Esophagus (tissue), 2 donors: Measurements from ENCODE around the gene AOC2. TPM values are rescaled to one million over a fixed set of nuclear protein-coding genes. Genes with fewer than 3 reads are reported as not detected.

Experiments used
- H3K27ac ChIP-seq, 2 donors: one replicate each; pipeline ENCODE4 v1.5.1; 2013; ENCODE audit warnings: low read depth in 2 of 2, mild to moderate bottlenecking in 2 of 2, inconsistent platforms in 1 of 2, low read length in 1 of 2, moderate library complexity in 1 of 2
- H3K27me3 ChIP-seq, 2 donors: one replicate each; pipeline ENCODE4 v1.6.1; 2013; ENCODE audit warnings: low read length in 2 of 2, control low read depth in 1 of 2, mild to moderate bottlenecking in 1 of 2; ENCODE audit not compliant: insufficient read depth in 2 of 2, control insufficient read depth in 1 of 2
- H3K36me3 ChIP-seq, 2 donors: one replicate each; pipeline ENCODE4 v1.6.1; 2013; ENCODE audit warnings: low read length in 1 of 2; ENCODE audit not compliant: control insufficient read depth in 2 of 2, insufficient read depth in 2 of 2
- H3K4me1 ChIP-seq, 2 donors: one replicate each; pipeline ENCODE4 v1.6.1; 2013; ENCODE audit warnings: low read length in 1 of 2; ENCODE audit not compliant: control insufficient read depth in 2 of 2, insufficient read depth in 2 of 2
- H3K4me3 ChIP-seq, 2 donors: one replicate each; pipeline ENCODE4 v1.5.1; 2013; ENCODE audit warnings: low read length in 2 of 2, mild to moderate bottlenecking in 2 of 2, low read depth in 1 of 2, moderate library complexity in 1 of 2
- H3K9me3 ChIP-seq, 2 donors: one replicate each; pipeline ENCODE4 v1.6.1; 2013; ENCODE audit warnings: mild to moderate bottlenecking in 2 of 2, low read depth in 1 of 2, low read length in 1 of 2, moderate library complexity in 1 of 2; ENCODE audit not compliant: control insufficient read depth in 2 of 2, insufficient read depth in 1 of 2
- WGBS, 2 donors: extraction: QIAGEN DNeasy Blood & Tissue Kit; methylation state at CpG; one replicate each; pipeline ENCODE4 v1.1.7; 2013; 5-methylcytosine and 5-hydroxymethylcytosine counted together
- polyA plus RNA-seq, 2 donors: library from polyadenylated mRNA; stranded (reverse); fragments of 200-250 nt; gene quantifications; one replicate each; pipeline ENCODE4 v1.2.3, GENCODE V29; 2013
- donor health status: healthy with polysubstance abuse.
- donor health status: Bipolar disorder and iron deficiency.

Gene AOC2
- polyA plus RNA-seq, 2 donors, result 0.24 to 0.86 TPM

DNA sequence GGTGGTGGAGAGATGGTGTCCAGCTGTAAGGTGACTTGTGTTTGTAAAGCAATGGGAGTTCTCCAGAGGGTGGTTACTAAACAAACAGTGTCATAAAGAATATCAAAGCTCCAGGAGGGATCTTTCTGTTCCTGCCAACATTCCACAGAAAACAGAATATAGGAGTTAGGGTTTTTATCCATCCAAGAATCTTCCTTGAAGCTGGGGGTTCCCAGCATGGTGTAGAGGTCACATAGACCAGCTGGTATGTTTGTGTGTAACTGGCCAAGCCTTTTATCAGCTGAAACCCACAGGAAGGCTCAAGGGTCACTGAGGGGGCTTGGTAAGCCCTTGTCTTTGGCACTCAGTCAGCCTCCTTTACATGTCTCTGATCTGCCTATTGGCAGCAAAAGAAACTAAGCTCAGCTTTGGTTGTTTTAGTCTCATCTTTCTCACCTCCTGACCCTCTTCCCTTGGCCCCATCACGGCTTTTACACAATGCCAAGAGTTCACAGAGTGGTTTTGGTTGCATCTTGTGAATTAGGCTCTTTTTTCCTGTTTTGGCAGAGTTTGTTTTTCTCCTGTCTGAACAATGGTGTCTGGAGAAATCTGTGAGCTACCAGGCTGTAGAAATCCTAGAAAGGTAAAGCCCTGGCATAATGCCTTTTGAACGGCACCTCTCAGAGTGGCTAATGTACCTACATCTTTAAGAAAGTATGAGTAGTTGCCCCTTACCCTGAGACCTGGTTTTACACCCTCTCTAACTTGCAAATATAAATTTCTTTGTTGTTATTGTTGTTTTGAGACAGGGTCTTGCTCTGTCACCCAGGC lies 41.1 kb upstream of the AOC2 start:
- H3K27me3 ChIP-seq, result no peaks in the 10 kb centered on the region
- peaks cover 0 to 3% of the 10 kb centered on the region in 2 donors for H3K4me1 ChIP-seq
- no peak overlapping the region for H3K4me3 ChIP-seq
- WGBS, 2 donors, result 47 to 51% methylated on average over 2 of the region's 2 CpGs
- H3K27ac ChIP-seq, result no peak overlapping the region
- H3K9me3 ChIP-seq, result no peaks in the 10 kb centered on the region
- H3K36me3 ChIP-seq, result no peaks in the 10 kb centered on the region

DNA sequence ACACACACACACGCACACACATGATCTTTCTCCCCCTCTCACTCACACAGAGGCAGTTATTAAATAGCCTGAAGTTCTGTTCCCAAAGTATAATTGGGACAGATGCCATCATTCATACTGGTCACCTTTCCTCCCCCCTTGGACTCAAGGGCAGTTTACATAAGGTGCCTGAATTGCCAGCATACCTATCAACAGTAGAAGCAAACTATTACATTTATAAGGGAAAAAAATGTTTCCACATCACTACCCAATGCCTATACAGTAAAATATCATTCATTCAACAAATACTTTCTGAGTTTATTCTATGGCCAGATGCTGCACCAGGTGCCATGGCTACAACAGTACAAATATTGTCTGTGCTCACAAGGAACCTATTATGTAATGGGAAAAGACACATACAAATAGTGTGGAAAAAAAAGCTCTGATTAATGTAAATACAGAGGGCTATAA lies 39.4 kb upstream of the AOC2 start:
- Histone ChIP-seq H3K4me1 (no peaks in the 10 kb centered on the region), H3K4me3 (no peak overlapping the region), H3K36me3 (no peaks in the 10 kb centered on the region), H3K27me3 (no peaks in the 10 kb centered on the region), H3K9me3 (no peaks in the 10 kb centered on the region), H3K27ac (no peak overlapping the region)
- WGBS, 2 donors, result 64 to 91% methylated on average over 1 of the region's 1 CpG

- WGBS, 2 donors, result 77 to 95% methylated on average over 1 of the region's 1 CpG
- no peaks in the 10 kb centered on the region for H3K27me3 ChIP-seq
- no peaks in the 10 kb centered on the region for H3K9me3 ChIP-seq
- H3K4me1 ChIP-seq, result no peaks in the 10 kb centered on the region
- peaks cover 1 to 6% of the 10 kb centered on the region in 2 donors for H3K36me3 ChIP-seq
- H3K4me3 ChIP-seq, result no peak overlapping the region
- no peak overlapping the region for H3K27ac ChIP-seq
Measured at GRCh38 chr17:42806249-42806648, 38.1 kb upstream of the AOC2 start.

DNA sequence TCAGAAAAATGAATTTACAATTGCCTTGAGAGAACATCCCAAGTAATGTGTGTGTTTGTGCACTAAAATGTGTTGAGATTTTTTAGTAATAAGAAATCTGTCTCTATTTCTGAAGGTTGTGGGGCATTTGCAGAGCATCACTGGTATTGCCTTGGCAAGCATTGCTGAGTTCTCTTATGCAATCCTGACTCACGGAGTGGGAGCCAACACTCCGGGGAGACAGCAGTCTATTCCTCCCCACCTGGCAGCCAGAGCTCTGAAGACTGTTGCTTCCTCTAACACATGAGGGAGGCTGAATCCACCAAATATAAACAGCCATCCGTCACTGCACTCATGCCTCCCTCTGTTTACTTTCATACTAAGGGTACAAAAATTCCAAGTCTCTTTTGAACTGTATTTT lies 35.1 kb upstream of the AOC2 start:
- no peak overlapping the region for H3K27ac ChIP-seq
- no peak overlapping the region for H3K4me3 ChIP-seq

DNA sequence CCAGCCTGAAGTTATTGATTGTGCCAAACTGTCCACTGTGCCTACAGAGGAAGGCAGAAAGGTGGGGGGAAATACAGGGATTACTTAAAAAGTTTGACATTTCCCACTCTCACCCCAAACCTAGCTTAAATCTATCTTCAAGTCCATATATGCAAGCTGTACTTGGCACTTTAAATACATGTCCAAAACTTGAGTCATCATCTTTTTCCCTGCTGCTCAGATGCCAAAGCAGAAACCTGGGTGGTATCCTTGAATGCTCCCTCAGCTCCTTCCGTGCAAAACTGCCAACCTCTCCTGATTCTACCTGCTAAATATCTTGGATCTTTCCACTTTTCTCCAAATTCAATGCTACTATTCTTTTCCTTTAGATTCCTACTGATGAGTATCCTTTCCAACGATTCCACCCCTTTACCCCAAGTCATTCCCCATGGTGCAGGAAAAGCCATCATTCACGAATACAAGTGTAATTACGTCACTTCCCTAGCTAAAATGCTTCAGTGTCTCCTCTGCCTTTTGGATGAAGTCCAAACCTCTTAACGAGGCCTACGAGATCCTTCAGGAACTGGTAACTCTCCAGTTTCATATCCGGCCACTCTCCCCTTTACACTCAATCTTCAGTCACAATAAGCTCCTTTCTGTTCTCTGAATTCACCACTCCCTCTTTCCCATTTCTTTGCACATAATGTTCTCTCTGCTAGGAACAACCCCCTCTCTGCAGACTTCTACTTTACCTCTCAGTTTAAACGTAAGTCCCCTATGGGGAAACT lies 29.6 kb upstream of the AOC2 start:
- no peak overlapping the region for H3K4me3 ChIP-seq
- peaks cover 30 to 37% of the 10 kb centered on the region in 2 donors for H3K36me3 ChIP-seq
- no peaks in the 10 kb centered on the region for H3K9me3 ChIP-seq
- H3K27ac ChIP-seq, result peak overlapping the region in 1 of 2 donors; percentile 18
- WGBS, 2 donors, result 69 to 75% methylated on average over 8 of the region's 8 CpGs
- no peaks in the 10 kb centered on the region for H3K27me3 ChIP-seq
- H3K4me1 ChIP-seq, result no peaks in the 10 kb centered on the region

More for the DNA sequence above, 35.1 kb upstream of the AOC2 start:
- Histone ChIP-seq H3K4me1 (no peaks in the 10 kb centered on the region), H3K27me3 (no peaks in the 10 kb centered on the region), H3K9me3 (no peaks in the 10 kb centered on the region), H3K36me3 (peaks cover 8 to 10% of the 10 kb centered on the region in 2 donors)
- WGBS, 2 donors, result 25 to 31% methylated on average over 3 of the region's 3 CpGs

GRCh38 chr17:42817866-42818265 lies 26.5 kb upstream of the AOC2 start:
- peaks cover 25 to 29% of the 10 kb centered on the region in 2 donors for H3K36me3 ChIP-seq
- no peaks in the 10 kb centered on the region for H3K27me3 ChIP-seq
- H3K4me1 ChIP-seq, result no peaks in the 10 kb centered on the region
- H3K9me3 ChIP-seq, result no peaks in the 10 kb centered on the region
- WGBS, 2 donors, result 65 to 77% methylated on average over 1 of the region's 1 CpG
- H3K27ac ChIP-seq, result no peak overlapping the region
- H3K4me3 ChIP-seq, result no peak overlapping the region

GRCh38 chr17:42818379-42818778 lies 26.0 kb upstream of the AOC2 start:
- 87 to 89% methylated on average over 5 of the region's 5 CpGs for WGBS, 2 donors
- peaks cover 25 to 29% of the 10 kb centered on the region in 2 donors for H3K36me3 ChIP-seq
- no peaks in the 10 kb centered on the region for H3K9me3 ChIP-seq
- H3K4me3 ChIP-seq, result no peak overlapping the region
- H3K4me1 ChIP-seq, result no peaks in the 10 kb centered on the region
- H3K27me3 ChIP-seq, result no peaks in the 10 kb centered on the region
- H3K27ac ChIP-seq, result no peak overlapping the region

GRCh38 chr17:42819939-42820535 lies 24.3 kb upstream of the AOC2 start:
- Histone ChIP-seq H3K4me1 (no peaks in the 10 kb centered on the region), H3K4me3 (no peak overlapping the region), H3K27me3 (no peaks in the 10 kb centered on the region), H3K27ac (no peak overlapping the region), H3K9me3 (no peaks in the 10 kb centered on the region), H3K36me3 (peaks cover 20 to 22% of the 10 kb centered on the region in 2 donors)
- WGBS, 2 donors, result 29 to 35% methylated on average over 2 of the region's 2 CpGs

DNA sequence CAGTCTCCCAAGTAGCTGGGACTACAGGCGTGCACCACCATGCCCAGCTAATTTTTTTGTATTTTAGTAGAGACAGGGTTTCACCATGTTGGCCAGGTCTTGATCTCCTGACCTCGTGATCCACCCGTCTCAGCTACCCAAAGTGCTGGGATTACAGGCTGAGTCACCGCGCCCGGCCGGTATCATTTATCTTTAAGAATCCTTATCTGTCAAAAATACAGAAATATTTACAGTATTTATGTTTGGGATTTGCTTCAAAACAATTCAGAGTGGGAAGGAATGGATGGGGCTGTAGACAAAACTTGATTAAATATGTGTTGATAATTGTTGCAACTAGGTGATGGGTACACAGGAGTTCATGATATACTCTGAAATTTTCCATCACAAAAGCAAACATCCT lies 23.2 kb upstream of the AOC2 start:
- no peak overlapping the region for H3K4me3 ChIP-seq
- no peaks in the 10 kb centered on the region for H3K4me1 ChIP-seq
- H3K27me3 ChIP-seq, result no peaks in the 10 kb centered on the region
- 86 to 88% methylated on average over 7 of the region's 7 CpGs for WGBS, 2 donors
- no peak overlapping the region for H3K27ac ChIP-seq
- peaks cover 13 to 15% of the 10 kb centered on the region in 2 donors for H3K36me3 ChIP-seq
- no peaks in the 10 kb centered on the region for H3K9me3 ChIP-seq
